ENCODE results near the gene WDR76. TPM values are rescaled to one million over a fixed set of nuclear protein-coding genes. Genes with fewer than 3 reads are reported as not detected.
A peak's percentile ranks its signal among the peaks of the same experiment; 100 is the strongest.

Gene WDR76
- total RNA-seq, 2 experiments from 2014 or later, result 126 to 170 TPM

DNA sequence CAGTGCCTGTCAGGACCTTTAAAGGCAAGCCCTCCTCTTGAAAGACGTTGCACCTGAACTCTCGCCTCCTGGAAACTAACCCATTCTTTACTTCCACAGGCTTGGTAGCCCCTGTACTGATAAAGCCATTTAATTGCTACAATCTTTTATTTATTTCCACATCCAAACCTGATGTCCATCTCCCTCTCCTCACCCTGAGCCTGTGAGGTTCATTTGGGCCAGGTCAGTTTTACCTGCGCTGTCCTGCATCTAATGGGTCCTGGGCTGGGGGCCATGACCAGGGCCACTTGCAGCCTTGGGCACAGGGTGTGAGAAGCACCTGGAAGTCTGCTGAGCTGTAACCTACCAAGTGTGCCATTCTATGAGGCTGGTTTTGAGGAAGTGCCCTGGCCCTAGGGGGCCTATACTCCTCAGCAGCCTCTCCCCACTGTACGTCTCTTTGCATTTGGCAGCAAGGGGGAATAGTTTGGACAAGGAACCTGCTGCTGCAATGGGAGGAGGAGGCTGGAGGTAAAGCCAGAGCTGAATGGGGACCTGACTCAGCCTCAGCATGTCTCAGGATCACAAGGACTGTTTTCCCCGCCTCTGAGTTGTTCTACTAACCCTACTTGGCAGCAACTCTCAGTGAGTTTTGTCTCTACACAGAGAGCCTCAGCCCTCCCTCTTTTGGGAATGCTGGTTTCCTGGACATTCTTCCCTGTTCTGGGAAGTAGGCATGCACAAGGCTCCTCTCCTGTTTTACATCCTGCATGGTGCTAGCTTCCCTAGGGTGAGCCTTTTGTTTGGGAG lies 53.8 kb downstream of the WDR76 start:
- Histone ChIP-seq H3K79me2 (ENCODE audit: insufficient read depth, low read depth, low read length) (no peaks in the 10 kb centered on the region), H3K4me2 (ENCODE audit: low read length) (no peak overlapping the region), H3K4me3 (ENCODE audit: low read depth, low read length, poor library complexity, severe bottlenecking) (no peak overlapping the region), H3K4me1 (ENCODE audit: insufficient read depth, low read length, poor library complexity, severe bottlenecking) (no peaks in the 10 kb centered on the region), H2AFZ (ENCODE audit: low read length) (no peak overlapping the region), H3K9me2 (ENCODE audit: insufficient read depth, low read length) (no peaks in the 10 kb centered on the region), H3K36me3 (ENCODE audit: insufficient read depth, low read length) (peaks cover 97% of the 10 kb centered on the region), H4K20me1 (ENCODE audit: insufficient read depth, low read length) (no peaks in the 10 kb centered on the region), H3K27ac (ENCODE audit: low read depth, low read length, poor library complexity, severe bottlenecking) (no peak overlapping the region), H3K9me3 (ENCODE audit: low read length) (no peaks in the 10 kb centered on the region)
- intact Hi-C loops (cut with micrococcal nuclease; ENCODE audit: unreplicated experiment), result no loop called here
- TF ChIP-seq, protein P1, sequence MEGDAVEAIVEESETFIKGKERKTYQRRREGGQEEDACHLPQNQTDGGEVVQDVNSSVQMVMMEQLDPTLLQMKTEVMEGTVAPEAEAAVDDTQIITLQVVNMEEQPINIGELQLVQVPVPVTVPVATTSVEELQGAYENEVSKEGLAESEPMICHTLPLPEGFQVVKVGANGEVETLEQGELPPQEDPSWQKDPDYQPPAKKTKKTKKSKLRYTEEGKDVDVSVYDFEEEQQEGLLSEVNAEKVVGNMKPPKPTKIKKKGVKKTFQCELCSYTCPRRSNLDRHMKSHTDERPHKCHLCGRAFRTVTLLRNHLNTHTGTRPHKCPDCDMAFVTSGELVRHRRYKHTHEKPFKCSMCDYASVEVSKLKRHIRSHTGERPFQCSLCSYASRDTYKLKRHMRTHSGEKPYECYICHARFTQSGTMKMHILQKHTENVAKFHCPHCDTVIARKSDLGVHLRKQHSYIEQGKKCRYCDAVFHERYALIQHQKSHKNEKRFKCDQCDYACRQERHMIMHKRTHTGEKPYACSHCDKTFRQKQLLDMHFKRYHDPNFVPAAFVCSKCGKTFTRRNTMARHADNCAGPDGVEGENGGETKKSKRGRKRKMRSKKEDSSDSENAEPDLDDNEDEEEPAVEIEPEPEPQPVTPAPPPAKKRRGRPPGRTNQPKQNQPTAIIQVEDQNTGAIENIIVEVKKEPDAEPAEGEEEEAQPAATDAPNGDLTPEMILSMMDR (conservative IDR thresholded peaks at IDR 0.05; ENCODE audit: low read length), result no peak
- TF ChIP-seq EZH2phosphoT487 (IDR thresholded peaks at IDR 0.05; ENCODE audit: borderline replicate concordance, low read depth, low read length), result no peak
- ChIA-PET CTCF (ENCODE audit: unreplicated experiment) (no interaction called here), POLR2A (no interaction called here)
- BruUV-seq (replicated peaks), result no TSS peak
- no peak for DNase-seq (ENCODE audit: low spot score)

DNA sequence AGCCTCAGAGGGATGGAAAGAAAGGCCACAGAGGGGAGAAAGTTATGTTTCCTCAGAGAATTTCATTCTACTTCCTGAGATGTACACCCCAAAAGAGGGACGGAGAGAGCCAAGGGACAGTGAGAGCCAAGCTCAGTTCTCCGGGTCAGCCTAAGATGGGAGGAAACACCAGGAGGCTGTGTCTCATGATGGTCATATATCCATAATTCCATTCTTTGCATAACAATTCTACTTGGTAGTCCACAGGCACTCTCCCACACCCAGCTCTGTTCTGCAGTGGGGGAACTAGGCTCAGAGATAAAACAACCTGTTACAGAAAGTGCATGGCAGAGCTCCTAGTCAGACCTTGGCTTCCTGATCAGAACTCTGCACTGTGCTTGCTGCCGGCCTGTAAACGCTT lies 54.4 kb downstream of the WDR76 start:
- POLR2A ChIA-PET, result no interaction called here
- no peak for DNase-seq (ENCODE audit: low spot score)
- no peak overlapping the region for H3K4me2 ChIP-seq (ENCODE audit: low read length)
- BruUV-seq (replicated peaks), result no TSS peak
- no peak overlapping the region for H3K4me3 ChIP-seq (ENCODE audit: low read depth, low read length, poor library complexity, severe bottlenecking)
- TF ChIP-seq EZH2phosphoT487 (IDR thresholded peaks at IDR 0.05; ENCODE audit: borderline replicate concordance, low read depth, low read length), result no peak
- TF ChIP-seq, protein P1 (conservative IDR thresholded peaks at IDR 0.05; ENCODE audit: low read length), result no peak
- no peak overlapping the region for H3K27ac ChIP-seq (ENCODE audit: low read depth, low read length, poor library complexity, severe bottlenecking)
- intact Hi-C loops (cut with micrococcal nuclease; ENCODE audit: unreplicated experiment), result no loop called here
- peaks cover 99% of the 10 kb centered on the region for H3K36me3 ChIP-seq (ENCODE audit: insufficient read depth, low read length)
- H4K20me1 ChIP-seq (ENCODE audit: insufficient read depth, low read length), result no peaks in the 10 kb centered on the region
- no peaks in the 10 kb centered on the region for H3K9me2 ChIP-seq (ENCODE audit: insufficient read depth, low read length)
- H2AFZ ChIP-seq (ENCODE audit: low read length), result no peak overlapping the region
- CTCF ChIA-PET (ENCODE audit: unreplicated experiment), result no interaction called here
- H3K9me3 ChIP-seq (ENCODE audit: low read length), result no peaks in the 10 kb centered on the region
- H3K4me1 ChIP-seq (ENCODE audit: insufficient read depth, low read length, poor library complexity, severe bottlenecking), result no peaks in the 10 kb centered on the region
- H3K79me2 ChIP-seq (ENCODE audit: insufficient read depth, low read depth, low read length), result no peaks in the 10 kb centered on the region

DNA sequence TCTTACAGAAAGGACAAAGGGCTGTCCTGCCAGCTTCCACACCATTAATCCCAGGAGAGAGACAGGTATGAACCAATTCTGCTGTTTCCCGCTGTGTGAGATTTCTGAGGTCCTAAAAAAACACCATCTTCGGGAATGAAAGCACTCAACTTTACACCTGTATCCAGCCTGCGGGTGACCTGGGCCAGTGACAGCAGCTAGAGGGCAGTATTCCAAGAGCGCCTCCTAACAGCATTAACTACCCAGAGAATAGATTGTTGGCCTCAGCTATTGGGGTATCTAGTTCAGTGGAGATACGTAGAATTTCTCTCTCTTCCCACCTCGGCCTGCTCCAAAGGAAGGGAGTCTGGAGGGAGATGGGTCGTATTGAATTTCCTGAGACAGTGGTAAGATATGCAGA lies 55.1 kb downstream of the WDR76 start:
- no peaks in the 10 kb centered on the region for H3K9me3 ChIP-seq (ENCODE audit: low read length)
- TF ChIP-seq EZH2phosphoT487 (IDR thresholded peaks at IDR 0.05; ENCODE audit: borderline replicate concordance, low read depth, low read length), result no peak
- TF ChIP-seq, protein P1 (conservative IDR thresholded peaks at IDR 0.05; ENCODE audit: low read length), result peak; percentile 76
- no peaks in the 10 kb centered on the region for H3K79me2 ChIP-seq (ENCODE audit: insufficient read depth, low read depth, low read length)
- intact Hi-C loops (cut with micrococcal nuclease; ENCODE audit: unreplicated experiment), result no loop called here
- no peak overlapping the region for H2AFZ ChIP-seq (ENCODE audit: low read length)
- no peaks in the 10 kb centered on the region for H4K20me1 ChIP-seq (ENCODE audit: insufficient read depth, low read length)
- H3K9me2 ChIP-seq (ENCODE audit: insufficient read depth, low read length), result no peaks in the 10 kb centered on the region
- ChIA-PET POLR2A (interaction anchor here (0.6 kb wide), 1 partner anchor 14 kb away, joined by 4 read pairs; no protein-coding TSS in a partner anchor), CTCF (ENCODE audit: unreplicated experiment) (no interaction called here)
- no peak for DNase-seq (ENCODE audit: low spot score)
- peaks cover 98% of the 10 kb centered on the region for H3K36me3 ChIP-seq (ENCODE audit: insufficient read depth, low read length)
- H3K4me3 ChIP-seq (ENCODE audit: low read depth, low read length, poor library complexity, severe bottlenecking), result no peak overlapping the region
- no peaks in the 10 kb centered on the region for H3K4me1 ChIP-seq (ENCODE audit: insufficient read depth, low read length, poor library complexity, severe bottlenecking)
- H3K27ac ChIP-seq (ENCODE audit: low read depth, low read length, poor library complexity, severe bottlenecking), result no peak overlapping the region
- no TSS peak for BruUV-seq (replicated peaks)
- H3K4me2 ChIP-seq (ENCODE audit: low read length), result no peak overlapping the region

Measured in OCI-LY7 (cell line).